Ectodermal cell (in vitro differentiated cells): ENCODE data around the gene TCEAL2. TPM values are rescaled to one million over a fixed set of nuclear protein-coding genes. Genes with fewer than 3 reads are reported as not detected.
"Not testable (repeated sequence)": the region's sequence is repeated elsewhere in the genome, so short reads cannot be mapped to it uniquely, and the experiment has no call there.

ENCODE experiments used
- H3K27ac ChIP-seq: 2 replicates; pipeline ENCODE4 v1.7.0; 2013; ENCODE audit warnings: mild to moderate bottlenecking, low read depth, low read length; ENCODE audit not compliant: insufficient read depth, poor library complexity, severe bottlenecking
- H3K27me3 ChIP-seq: 2 replicates; pipeline ENCODE4 v1.7.0; 2013; ENCODE audit warnings: mild to moderate bottlenecking, low read length; ENCODE audit not compliant: insufficient read depth, control insufficient read depth, poor library complexity, severe bottlenecking
- H3K36me3 ChIP-seq: one replicate; pipeline ENCODE4 v1.7.0; 2013; ENCODE audit warnings: low read length; ENCODE audit not compliant: control insufficient read depth, insufficient read depth
- H3K4me1 ChIP-seq: one replicate; pipeline ENCODE4 v1.7.0; 2013; ENCODE audit warnings: low read length; ENCODE audit not compliant: control insufficient read depth, insufficient read depth
- H3K4me3 ChIP-seq: 2 replicates; pipeline ENCODE4 v1.7.0; 2013; ENCODE audit warnings: low read depth, low read length, control low read depth; ENCODE audit not compliant: insufficient read depth
- H3K9me3 ChIP-seq: 2 replicates; pipeline ENCODE4 v1.7.0; 2013; ENCODE audit warnings: mild to moderate bottlenecking, low read length, moderate library complexity; ENCODE audit not compliant: control insufficient read depth
- WGBS, 2 experiments: methylation state at CpG; one replicate each; pipeline ENCODE4 v1.1.7; 2013; ENCODE audit warnings: missing lambda C conversion rate in 2 of 2; 5-methylcytosine and 5-hydroxymethylcytosine counted together
- polyA plus RNA-seq, 4 experiments: library from polyadenylated mRNA; stranded (reverse); fragments of 50-300 nt; gene quantifications; one replicate each; pipeline ENCODE4 v1.2.3, GENCODE V29; 2013

TCEAL2 gene
- polyA plus RNA-seq (2013, experiment 1 of 4): 18.4 TPM
- 17.2 TPM for polyA plus RNA-seq (2013, experiment 2 of 4)
- polyA plus RNA-seq (2013, experiment 3 of 4): 11.4 TPM
- 13.5 TPM for polyA plus RNA-seq (2013, experiment 4 of 4)

DNA sequence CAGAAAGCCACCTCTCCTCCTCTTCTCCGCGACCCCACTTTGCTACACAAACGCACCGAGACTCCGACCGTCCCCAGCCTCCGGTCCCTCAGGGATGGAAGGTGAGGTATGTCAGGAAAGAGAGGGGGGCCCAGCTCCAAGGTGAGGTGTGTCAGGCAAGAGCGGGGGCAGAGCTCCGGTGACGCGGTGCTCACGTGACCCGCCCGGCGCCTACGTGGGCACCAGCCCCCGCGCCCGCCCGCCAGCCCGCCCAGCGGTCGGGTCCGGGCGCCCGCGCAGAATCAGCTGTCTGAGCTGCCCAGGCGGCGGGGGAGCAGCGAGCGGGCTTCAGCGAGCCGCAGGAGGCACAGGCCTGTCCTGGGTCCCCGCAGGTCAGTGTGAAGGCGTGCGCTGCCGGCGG, at the start of gene TCEAL2:
TCEAL2 (plus strand) TSS at position 244 of the 400 bp plus-strand sequence. CDS start 1,152 bp downstream, outside the sequence.
- H3K36me3 ChIP-seq, H3K9me3 ChIP-seq, H3K27ac ChIP-seq, H3K4me1 ChIP-seq: not testable (repeated sequence)
- Histone ChIP-seq H3K4me3 (peak within 1 kb of the TSS; percentile 39), H3K27me3 (peaks cover 21% of the 10 kb centered on the region)
- 0 to 1% methylated on average over 19 to 24 of the region's 38 CpGs for WGBS, 2 experiments

DNA sequence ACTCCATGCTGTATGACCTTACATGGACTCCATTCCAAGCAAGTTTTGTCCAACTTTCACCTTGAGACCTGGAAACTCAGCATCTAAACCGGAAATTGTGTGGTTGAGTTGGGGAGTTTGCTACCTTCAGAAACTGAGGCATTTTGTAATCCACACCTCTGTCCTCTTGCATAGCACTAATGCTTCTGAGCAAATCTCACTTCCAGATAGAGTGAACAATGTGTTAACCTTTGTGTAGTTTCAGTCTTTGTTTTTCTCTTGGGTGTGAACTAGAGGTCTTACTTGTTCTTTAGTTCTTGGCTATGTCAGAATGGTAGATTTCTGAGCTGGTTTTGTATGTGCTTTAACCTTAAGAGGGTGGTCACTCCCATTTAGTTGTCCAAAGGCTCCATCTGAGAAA, 48.1 kb upstream of the TCEAL2 start:
- no peaks in the 10 kb centered on the region for H3K36me3 ChIP-seq
- whole genome bisulfite sequencing, 2 experiments: 83 to 86% methylated on average over 1 of the region's 1 CpG
- H3K9me3 ChIP-seq: no peaks in the 10 kb centered on the region
- H3K4me3 ChIP-seq: no peak overlapping the region
- H3K27me3 ChIP-seq: no peaks in the 10 kb centered on the region
- no peaks in the 10 kb centered on the region for H3K4me1 ChIP-seq
- no peak overlapping the region for H3K27ac ChIP-seq

DNA sequence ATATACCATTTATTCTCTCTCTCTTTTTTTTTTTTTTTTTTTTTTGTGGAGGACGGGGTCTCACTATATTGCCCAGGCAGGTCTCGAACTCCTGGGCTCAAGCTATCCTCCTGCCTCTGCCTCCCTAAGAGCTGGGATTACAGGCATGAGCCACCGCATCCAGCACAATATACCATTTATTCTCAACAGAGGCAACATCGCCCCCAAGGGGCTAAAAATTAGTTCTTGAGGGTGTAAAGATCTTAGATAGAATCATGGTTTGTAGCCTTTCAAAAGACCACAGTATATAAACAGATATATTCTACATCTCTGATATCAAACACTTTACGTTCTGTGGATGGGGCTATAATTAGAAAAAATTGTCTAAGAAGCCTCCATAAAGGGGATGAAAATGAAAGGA, 39.8 kb upstream of the TCEAL2 start:
- H3K4me3 ChIP-seq: no peak overlapping the region
- no peaks in the 10 kb centered on the region for H3K36me3 ChIP-seq
- no peak overlapping the region for H3K27ac ChIP-seq
- no peaks in the 10 kb centered on the region for H3K27me3 ChIP-seq
- no peaks in the 10 kb centered on the region for H3K4me1 ChIP-seq
- no CpG with 5 or more reads among the region's 5 CpGs for WGBS, 2 experiments
- H3K9me3 ChIP-seq: no peaks in the 10 kb centered on the region

DNA sequence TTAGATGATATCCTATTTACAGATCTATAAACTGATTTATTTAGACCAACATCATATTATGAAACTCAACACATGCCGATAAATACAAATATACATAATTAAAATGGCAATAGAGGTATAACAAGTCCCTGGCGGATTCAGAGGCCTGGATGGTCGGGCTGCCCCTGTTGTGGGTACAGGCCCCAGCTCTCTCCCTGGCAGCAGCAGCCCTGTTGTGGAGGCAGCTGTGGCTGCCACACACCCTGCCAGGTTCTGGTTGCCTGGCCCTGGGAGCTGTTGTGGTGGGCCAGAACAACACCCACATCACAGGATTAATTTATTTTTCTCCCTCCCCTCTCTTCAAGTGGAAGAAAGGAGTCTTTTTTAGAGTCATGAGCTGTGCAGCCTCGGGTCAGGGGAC, 12.1 kb upstream of the TCEAL2 start:
- H3K27me3 ChIP-seq: no peaks in the 10 kb centered on the region
- H3K4me3 ChIP-seq: no peak overlapping the region
- H3K36me3 ChIP-seq: no peaks in the 10 kb centered on the region
- WGBS, 2 experiments: 68 to 72% methylated on average over 3 to 4 of the region's 4 CpGs
- H3K4me1 ChIP-seq: no peaks in the 10 kb centered on the region
- H3K9me3 ChIP-seq: no peaks in the 10 kb centered on the region
- H3K27ac ChIP-seq: no peak overlapping the region

DNA sequence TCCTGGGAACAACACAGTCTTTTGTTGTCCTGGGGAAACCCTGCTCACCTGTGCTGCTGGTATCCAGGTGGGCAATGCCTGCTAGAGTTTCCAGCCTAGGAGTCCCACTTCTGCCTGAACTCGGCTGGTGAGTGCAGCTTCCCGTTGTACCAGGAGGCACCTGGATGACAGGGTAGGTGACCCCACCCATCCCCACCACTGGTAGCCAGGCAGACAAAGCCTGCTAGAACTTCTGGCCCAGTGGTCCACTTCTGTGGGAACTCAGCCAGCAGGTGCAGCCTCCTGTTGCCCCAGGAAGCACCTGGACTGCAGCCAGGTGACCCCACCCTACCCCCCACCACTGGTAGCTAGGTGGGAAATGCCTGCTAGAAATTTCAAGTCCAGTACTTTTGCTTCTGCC, 9.7 kb upstream of the TCEAL2 start:
- Histone ChIP-seq H3K36me3 (no peaks in the 10 kb centered on the region), H3K4me3 (no peak overlapping the region), H3K27me3 (no peaks in the 10 kb centered on the region), H3K4me1 (no peaks in the 10 kb centered on the region), H3K27ac (no peak overlapping the region), H3K9me3 (no peaks in the 10 kb centered on the region)
- WGBS, 2 experiments: 82 to 90% methylated on average over 2 of the region's 2 CpGs

DNA sequence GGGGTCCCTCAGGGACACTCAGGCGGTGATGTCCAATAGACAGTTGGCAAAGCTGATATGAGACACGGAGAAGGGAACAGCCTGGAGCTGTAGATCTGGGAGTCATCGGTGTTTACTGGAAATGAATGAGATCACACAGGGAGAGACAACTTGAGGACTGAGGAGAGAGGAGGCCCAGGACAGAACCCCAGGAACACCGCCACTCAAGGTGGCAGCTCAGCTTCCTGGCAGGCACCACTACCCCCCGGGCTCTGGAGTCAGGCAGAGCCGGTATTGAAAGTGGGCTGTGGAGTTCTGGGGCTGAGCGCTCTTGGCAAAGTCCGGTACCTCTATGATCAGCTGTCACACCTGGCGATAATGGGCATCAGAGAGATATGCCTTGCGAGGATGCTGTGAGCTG, 465 bp upstream of the TCEAL2 start:
- 35% methylated on average over 5 to 7 of the region's 10 CpGs for WGBS, 2 experiments
- Histone ChIP-seq H3K27me3 (peaks cover 21% of the 10 kb centered on the region), H3K4me3 (peak overlapping the region; percentile 39)
- not testable (repeated sequence) for H3K4me1 ChIP-seq, H3K9me3 ChIP-seq, H3K36me3 ChIP-seq, H3K27ac ChIP-seq

DNA sequence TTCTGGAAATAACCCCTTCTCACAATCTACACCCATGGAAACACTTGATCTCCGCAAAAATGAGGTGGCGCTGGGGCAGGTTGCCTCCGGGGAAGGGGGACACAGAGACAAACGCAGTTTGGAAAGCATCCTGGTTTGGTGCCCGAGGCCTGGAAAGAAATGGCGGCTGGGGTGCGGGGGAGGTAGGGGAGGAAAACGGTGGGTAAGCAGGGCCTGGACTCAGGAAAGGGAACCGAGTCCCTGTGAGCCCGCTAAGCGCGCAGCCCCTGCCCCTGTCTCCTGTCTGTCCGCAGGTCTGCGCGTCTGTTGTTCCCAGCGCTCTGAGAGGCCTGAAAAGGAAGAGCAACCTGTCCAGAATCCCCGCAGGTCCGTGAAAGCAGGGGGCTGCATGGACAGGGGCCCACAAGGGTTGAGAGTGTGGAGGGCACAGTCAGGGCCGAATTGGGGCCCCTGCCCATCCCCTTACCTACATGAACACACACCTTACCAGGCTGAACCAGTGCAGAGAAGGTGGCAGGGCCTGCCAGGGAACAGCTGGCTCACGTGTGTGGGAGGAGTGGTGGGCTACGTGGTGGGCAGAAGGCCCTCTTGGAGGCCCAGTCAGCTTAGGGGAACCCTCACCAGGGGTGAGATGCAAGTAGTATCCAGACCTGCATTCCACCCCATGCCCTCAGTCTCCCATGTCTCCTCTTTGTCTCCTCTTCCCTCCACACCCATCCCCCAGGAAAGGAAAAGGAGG, 770 bp downstream of the TCEAL2 start:
- not testable (repeated sequence) for H3K4me1 ChIP-seq, H3K9me3 ChIP-seq, H3K27ac ChIP-seq, H3K36me3 ChIP-seq
- Histone ChIP-seq H3K4me3 (peak overlapping the region; percentile 39), H3K27me3 (peaks cover 21% of the 10 kb centered on the region)
- WGBS, 2 experiments: 39 to 53% methylated on average over 19 to 20 of the region's 21 CpGs

DNA sequence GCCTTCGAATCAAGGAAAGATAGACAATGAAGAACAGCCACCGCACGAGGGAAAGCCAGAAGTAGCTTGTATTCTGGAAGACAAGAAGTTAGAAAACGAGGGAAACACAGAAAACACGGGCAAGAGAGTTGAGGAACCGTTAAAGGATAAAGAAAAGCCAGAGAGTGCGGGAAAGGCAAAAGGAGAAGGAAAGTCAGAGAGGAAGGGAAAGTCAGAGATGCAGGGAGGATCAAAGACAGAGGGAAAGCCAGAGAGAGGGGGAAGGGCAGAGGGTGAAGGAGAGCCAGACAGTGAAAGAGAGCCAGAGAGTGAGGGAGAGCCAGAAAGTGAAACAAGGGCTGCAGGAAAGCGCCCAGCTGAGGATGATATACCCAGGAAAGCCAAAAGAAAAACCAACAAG, 1.4 kb downstream of the TCEAL2 start:
- H3K4me1 ChIP-seq: no peaks in the 10 kb centered on the region
- H3K36me3 ChIP-seq: no peaks in the 10 kb centered on the region
- H3K9me3 ChIP-seq: no peaks in the 10 kb centered on the region
- 57 to 61% methylated on average over 8 of the region's 8 CpGs for WGBS, 2 experiments
- no peak overlapping the region for H3K27ac ChIP-seq
- peaks cover 21% of the 10 kb centered on the region for H3K27me3 ChIP-seq
- no peak overlapping the region for H3K4me3 ChIP-seq

DNA sequence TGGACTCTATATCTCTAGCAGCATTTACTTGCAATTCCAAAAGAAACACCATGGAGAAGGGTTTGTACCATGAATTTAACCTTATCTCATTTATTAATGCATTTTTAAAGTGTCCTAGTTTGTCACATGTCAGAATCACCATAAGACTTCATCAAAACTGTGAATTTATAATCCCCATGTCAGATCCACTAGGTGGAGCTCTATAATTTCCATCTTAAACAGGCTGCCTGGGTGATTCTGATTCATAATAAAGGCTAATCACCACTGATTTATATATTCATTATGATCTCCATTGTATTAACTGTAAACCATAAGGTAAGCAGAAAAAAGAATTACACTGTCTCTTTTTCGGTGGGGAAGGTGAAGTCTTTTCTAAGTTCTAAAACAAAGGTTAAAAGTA, 4.0 kb downstream of the TCEAL2 start:
- Histone ChIP-seq H3K36me3 (no peaks in the 10 kb centered on the region), H3K27me3 (peaks cover 11% of the 10 kb centered on the region)
- WGBS, 2 experiments: 20% methylated on average over 1 of the region's 1 CpG; no CpG with 5 or more reads in 1 of the 2 experiments

DNA sequence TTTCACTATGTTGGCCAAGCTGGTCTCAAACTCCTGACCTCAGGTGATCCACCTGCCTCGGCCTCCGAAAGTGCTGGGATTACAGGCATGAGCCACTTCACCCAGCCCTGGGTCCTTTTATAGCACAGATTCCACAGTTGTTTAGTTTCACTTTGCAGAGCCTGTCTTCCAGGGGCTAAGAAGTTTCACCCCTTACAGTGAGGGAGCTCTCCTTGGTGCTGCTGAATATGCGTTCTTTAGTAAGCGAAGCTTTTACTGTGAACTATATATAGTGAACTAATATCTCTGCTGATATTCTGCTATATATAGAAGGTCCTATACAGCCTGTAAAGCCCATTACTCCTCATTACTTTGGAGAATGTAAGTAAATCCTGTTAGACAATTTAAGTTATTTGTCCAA, 12.6 kb downstream of the TCEAL2 start:
- no peaks in the 10 kb centered on the region for H3K4me1 ChIP-seq
- no peak overlapping the region for H3K27ac ChIP-seq
- H3K4me3 ChIP-seq: no peak overlapping the region
- no peaks in the 10 kb centered on the region for H3K36me3 ChIP-seq
- H3K27me3 ChIP-seq: no peaks in the 10 kb centered on the region
- 91 to 98% methylated on average over 2 of the region's 4 CpGs for WGBS, 2 experiments
- no peaks in the 10 kb centered on the region for H3K9me3 ChIP-seq

More for the DNA sequence above, 4.0 kb downstream of the TCEAL2 start:
- Histone ChIP-seq H3K27ac (no peak overlapping the region), H3K4me3 (no peak overlapping the region), H3K9me3 (no peaks in the 10 kb centered on the region), H3K4me1 (no peaks in the 10 kb centered on the region)
